Colon (tissue), 2 donors: ENCODE data around the gene PGF.
"Not testable (repeated sequence)": the region's sequence is repeated elsewhere in the genome, so short reads cannot be mapped to it uniquely, and the experiment has no call there.

ENCODE experiments used
- FAIRE-seq: peaks from 2 replicates; lab custom pipeline; 2012; peaks lifted over from hg19 to GRCh38; lab: Jason Lieb, UNC
- donor health status: control.
- donor health status: control.

Gene PGF

GRCh38 chr14:74955229-74956026, at the start of gene PGF:
PGF (minus strand) TSS chr14:74955597; CDS start chr14:74955242, 355 bp downstream.
- no peak for FAIRE-seq

- FAIRE-seq, result no peak
Measured at GRCh38 chr14:75003250-75004027, 48.0 kb upstream of the PGF start.

- no peak for FAIRE-seq
Measured at GRCh38 chr14:75002392-75003249, 47.2 kb upstream of the PGF start, which contains the start of gene EIF2B2. EIF2B2 (plus strand) TSS chr14:75002921; CDS start chr14:75002991, 70 bp downstream.

- FAIRE-seq, result no peak
Measured at GRCh38 chr14:75001899-75002298, 46.5 kb upstream of the PGF start.

GRCh38 chr14:75001261-75001660, 45.9 kb upstream of the PGF start:
- FAIRE-seq, result no peak

- not testable (repeated sequence) for FAIRE-seq
Measured at GRCh38 chr14:74995781-74996180, 40.4 kb upstream of the PGF start.

GRCh38 chr14:74994182-74994581, 38.8 kb upstream of the PGF start:
- not testable (repeated sequence) for FAIRE-seq

- no peak for FAIRE-seq
Measured at GRCh38 chr14:74988993-74989392, 33.6 kb upstream of the PGF start.

- no peak for FAIRE-seq
Measured at GRCh38 chr14:74988131-74988530, 32.7 kb upstream of the PGF start.

- no peak for FAIRE-seq
Measured at GRCh38 chr14:74985806-74986205, 30.4 kb upstream of the PGF start.

GRCh38 chr14:74985028-74985310, 29.6 kb upstream of the PGF start:
- FAIRE-seq, result no peak

- no peak for FAIRE-seq
Measured at GRCh38 chr14:74984236-74985027, 29.0 kb upstream of the PGF start.

GRCh38 chr14:74983343-74983742, 27.9 kb upstream of the PGF start:
- FAIRE-seq, result no peak

GRCh38 chr14:74982661-74983060, 27.3 kb upstream of the PGF start:
- no peak for FAIRE-seq

- FAIRE-seq, result no peak
Measured at GRCh38 chr14:74981833-74982232, 26.4 kb upstream of the PGF start.

- FAIRE-seq, result no peak
Measured at GRCh38 chr14:74981462-74981782, 26.0 kb upstream of the PGF start.

- FAIRE-seq, result no peak
Measured at GRCh38 chr14:74980731-74981461, 25.5 kb upstream of the PGF start.

GRCh38 chr14:74980398-74980730, 25.0 kb upstream of the PGF start:
- no peak for FAIRE-seq

GRCh38 chr14:74979442-74980397, 24.3 kb upstream of the PGF start:
- no peak for FAIRE-seq

- FAIRE-seq, result no peak
Measured at GRCh38 chr14:74979029-74979428, 23.6 kb upstream of the PGF start.
